Astrocyte of the spinal cord (primary cell): ENCODE data around the gene SH2D7.
A peak's percentile ranks its signal among the peaks of the same experiment; 100 is the strongest.

Experiments
- DNase-seq: peaks from one replicate; pipeline ENCODE4 v3.0.0; 2011; ENCODE audit warnings: low read depth, low spot score
- H3K4me3 ChIP-seq: 2 replicates; pipeline ENCODE4 v1.5.1; 2011; ENCODE audit warnings: low read depth, mild to moderate bottlenecking, low read length, moderate library complexity
- in situ Hi-C: cut with HindIII; loops from 2 replicates; pipeline ENCODE4 v1.10.0; 2017; ENCODE audit warnings: low sequenced_read_pairs
- TF ChIP-seq, protein P1 (sequence below): IDR thresholded peaks from 2 replicates; pipeline ENCODE4 v1.5.1; 2012; ENCODE audit warnings: low read depth, mild to moderate bottlenecking, low read length, inconsistent platforms

Gene SH2D7

DNA sequence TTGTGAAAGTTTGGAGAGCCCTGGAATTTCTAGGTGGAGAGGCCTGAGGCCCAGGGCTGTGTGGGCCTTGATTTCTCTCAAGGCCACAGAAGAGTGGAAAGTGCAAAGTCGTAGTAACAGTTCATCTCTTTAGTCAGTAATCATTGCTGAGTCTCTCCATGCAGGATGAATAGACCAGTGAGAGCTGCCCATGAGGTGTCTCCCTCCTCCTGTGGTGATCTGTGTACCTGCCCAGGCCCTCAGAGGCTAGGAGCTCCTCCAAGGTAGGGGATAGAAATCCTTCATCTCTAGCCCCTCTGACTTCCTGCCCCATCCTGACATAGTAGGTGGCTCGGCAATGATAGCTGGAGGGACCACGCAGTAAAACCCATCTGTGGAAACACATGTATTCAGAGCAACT, 50.0 kb downstream of the SH2D7 start:
- TF ChIP-seq, protein P1, sequence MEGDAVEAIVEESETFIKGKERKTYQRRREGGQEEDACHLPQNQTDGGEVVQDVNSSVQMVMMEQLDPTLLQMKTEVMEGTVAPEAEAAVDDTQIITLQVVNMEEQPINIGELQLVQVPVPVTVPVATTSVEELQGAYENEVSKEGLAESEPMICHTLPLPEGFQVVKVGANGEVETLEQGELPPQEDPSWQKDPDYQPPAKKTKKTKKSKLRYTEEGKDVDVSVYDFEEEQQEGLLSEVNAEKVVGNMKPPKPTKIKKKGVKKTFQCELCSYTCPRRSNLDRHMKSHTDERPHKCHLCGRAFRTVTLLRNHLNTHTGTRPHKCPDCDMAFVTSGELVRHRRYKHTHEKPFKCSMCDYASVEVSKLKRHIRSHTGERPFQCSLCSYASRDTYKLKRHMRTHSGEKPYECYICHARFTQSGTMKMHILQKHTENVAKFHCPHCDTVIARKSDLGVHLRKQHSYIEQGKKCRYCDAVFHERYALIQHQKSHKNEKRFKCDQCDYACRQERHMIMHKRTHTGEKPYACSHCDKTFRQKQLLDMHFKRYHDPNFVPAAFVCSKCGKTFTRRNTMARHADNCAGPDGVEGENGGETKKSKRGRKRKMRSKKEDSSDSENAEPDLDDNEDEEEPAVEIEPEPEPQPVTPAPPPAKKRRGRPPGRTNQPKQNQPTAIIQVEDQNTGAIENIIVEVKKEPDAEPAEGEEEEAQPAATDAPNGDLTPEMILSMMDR = no peak
- no peak overlapping the region for H3K4me3 ChIP-seq
- no peak for DNase-seq
- in situ Hi-C loops = no loop called here

DNA sequence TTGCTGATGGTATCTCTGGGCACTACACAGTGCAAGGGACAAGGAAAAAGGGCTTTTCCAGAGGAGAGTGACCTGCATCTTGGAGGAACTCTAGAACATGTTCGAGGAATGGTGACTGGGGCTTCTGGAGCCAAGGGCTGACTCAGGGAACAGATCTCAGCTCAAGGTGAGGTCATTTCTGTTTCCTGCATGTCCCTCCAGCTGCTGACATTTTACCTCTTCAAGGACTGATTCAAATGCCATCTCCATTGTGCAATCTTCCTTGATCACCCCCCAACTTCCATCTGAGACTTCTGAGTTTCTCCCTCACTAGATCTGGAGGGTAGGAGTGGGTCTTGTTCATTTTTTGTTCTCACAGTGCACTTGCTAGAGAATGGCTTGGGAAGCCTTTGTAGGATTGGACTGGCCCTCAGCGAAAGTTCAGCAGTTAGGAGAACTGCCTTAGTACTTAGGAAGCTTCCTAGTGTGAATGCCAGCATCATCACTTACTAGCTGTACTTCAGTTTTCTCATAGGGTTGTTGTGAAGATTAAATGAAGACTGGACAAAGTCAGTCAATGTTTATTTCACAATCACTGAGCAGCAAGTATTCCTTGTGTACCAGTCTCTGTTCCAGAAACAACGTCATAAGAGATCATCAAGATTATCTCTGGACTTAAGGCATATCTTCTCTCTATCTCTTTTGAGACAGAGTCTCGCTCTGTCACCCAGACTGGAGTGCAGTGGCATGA, 54.2 kb downstream of the SH2D7 start:
- TF ChIP-seq, protein P1 = no peak
- in situ Hi-C loops = no loop called here
- no peak overlapping the region for H3K4me3 ChIP-seq
- no peak for DNase-seq

- in situ Hi-C loops = no loop called here
- no peak for DNase-seq
- TF ChIP-seq, protein P1 = no peak
- H3K4me3 ChIP-seq = no peak overlapping the region
Observed at GRCh38 chr15:78147566-78147965, 55.2 kb downstream of the SH2D7 start.

- TF ChIP-seq, protein P1 = no peak
- peak overlapping the region; percentile 72 for H3K4me3 ChIP-seq
- DNase-seq = no peak
- in situ Hi-C loops = no loop called here
Observed at GRCh38 chr15:78148392-78149067, 56.2 kb downstream of the SH2D7 start.

- TF ChIP-seq, protein P1 = no peak
- in situ Hi-C loops = no loop called here
- peak within 1 kb of the TSS; percentile 72 for H3K4me3 ChIP-seq
- DNase-seq = peak; percentile 96
Observed at GRCh38 chr15:78149068-78149804, 56.9 kb downstream of the SH2D7 start, which contains the start of gene IDH3A. TSS of gene IDH3A (plus strand) at chr15:78149362. CDS start at chr15:78149404, 42 bp downstream.
